Measurements from ENCODE around the gene SNAP29.

DNA sequence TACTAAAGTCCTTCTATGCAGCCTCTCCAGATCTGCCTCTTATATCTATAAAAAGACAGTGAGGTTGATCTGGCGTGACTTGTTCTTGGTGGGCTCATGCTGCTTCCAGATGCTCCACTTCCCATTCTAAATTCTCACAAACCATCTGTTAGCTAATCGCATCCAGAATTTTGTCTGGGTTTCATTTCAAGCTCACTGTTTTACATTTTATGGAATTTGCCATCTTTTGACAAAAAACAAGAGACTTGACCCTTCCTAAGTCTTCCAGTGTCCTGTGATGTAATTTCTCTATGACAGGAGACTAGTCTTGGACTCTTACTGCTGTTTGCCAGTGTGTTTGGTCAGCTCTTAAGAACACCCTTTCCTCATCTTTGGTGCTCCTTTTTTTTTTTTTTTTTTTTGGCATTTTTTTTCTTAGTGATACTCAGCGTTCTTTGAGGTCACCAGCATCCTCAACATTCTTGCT lies 81.4 kb downstream of the SNAP29 start:
- TF ChIP-seq EZH2 (IDR thresholded peaks at IDR 0.05; ENCODE audit: borderline replicate concordance, low read length): no peak
- TF ChIP-seq, protein P1, sequence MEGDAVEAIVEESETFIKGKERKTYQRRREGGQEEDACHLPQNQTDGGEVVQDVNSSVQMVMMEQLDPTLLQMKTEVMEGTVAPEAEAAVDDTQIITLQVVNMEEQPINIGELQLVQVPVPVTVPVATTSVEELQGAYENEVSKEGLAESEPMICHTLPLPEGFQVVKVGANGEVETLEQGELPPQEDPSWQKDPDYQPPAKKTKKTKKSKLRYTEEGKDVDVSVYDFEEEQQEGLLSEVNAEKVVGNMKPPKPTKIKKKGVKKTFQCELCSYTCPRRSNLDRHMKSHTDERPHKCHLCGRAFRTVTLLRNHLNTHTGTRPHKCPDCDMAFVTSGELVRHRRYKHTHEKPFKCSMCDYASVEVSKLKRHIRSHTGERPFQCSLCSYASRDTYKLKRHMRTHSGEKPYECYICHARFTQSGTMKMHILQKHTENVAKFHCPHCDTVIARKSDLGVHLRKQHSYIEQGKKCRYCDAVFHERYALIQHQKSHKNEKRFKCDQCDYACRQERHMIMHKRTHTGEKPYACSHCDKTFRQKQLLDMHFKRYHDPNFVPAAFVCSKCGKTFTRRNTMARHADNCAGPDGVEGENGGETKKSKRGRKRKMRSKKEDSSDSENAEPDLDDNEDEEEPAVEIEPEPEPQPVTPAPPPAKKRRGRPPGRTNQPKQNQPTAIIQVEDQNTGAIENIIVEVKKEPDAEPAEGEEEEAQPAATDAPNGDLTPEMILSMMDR (conservative IDR thresholded peaks at IDR 0.05 in 1 of 2, IDR thresholded peaks at IDR 0.05 in 1 of 2; ENCODE audit: extremely low read depth in 1 of 2, insufficient read depth in 1 of 2, low read depth in 1 of 2, low read length in 2 of 2): no peak
